H1 (cell line): Measurements from ENCODE around the gene C2orf42.
"Not testable (repeated sequence)": the region's sequence is repeated elsewhere in the genome, so short reads cannot be mapped to it uniquely, and the experiment has no call there.

Experiments
- KDM1A ChIP-seq: fragments of 200-600, 300-600 bp; sonication (generic); IDR thresholded peaks from 2 replicates; pipeline ENCODE4 v1.7.1; 2016; ENCODE audit warnings: mild to moderate bottlenecking, low read length, borderline replicate concordance
- SP1 ChIP-seq: IDR thresholded peaks from 2 replicates; pipeline ENCODE4 v1.6.1; 2011; ENCODE audit warnings: low read depth, low read length
- SP2 ChIP-seq: IDR thresholded peaks from 2 replicates; pipeline ENCODE4 v1.6.1; 2012; ENCODE audit warnings: mild to moderate bottlenecking, low read length, inconsistent platforms
- YY1 ChIP-seq: IDR thresholded peaks from 2 replicates; pipeline ENCODE4 v1.6.1; 2011; ENCODE audit warnings: low read depth, mild to moderate bottlenecking, low read length
- ZNF274 ChIP-seq: IDR thresholded peaks from 2 replicates; pipeline ENCODE4 v1.7.0; 2012; ENCODE audit warnings: low read length, borderline replicate concordance; ENCODE audit errors: extremely low read depth
- TF ChIP-seq, protein P1 (sequence below), 3 experiments: IDR thresholded peaks; 1 replicate in 2 of 3; 2 replicates in 1 of 3; pipeline versions ENCODE4 v1.5.1 to v1.6.1; 2011; ENCODE audit warnings: low read length in 3 of 3, mild to moderate bottlenecking in 3 of 3, inconsistent platforms in 2 of 3, low read depth in 1 of 3, moderate library complexity in 1 of 3; ENCODE audit not compliant: insufficient read depth in 1 of 3; ENCODE audit errors: control extremely low read depth in 1 of 3

DNA sequence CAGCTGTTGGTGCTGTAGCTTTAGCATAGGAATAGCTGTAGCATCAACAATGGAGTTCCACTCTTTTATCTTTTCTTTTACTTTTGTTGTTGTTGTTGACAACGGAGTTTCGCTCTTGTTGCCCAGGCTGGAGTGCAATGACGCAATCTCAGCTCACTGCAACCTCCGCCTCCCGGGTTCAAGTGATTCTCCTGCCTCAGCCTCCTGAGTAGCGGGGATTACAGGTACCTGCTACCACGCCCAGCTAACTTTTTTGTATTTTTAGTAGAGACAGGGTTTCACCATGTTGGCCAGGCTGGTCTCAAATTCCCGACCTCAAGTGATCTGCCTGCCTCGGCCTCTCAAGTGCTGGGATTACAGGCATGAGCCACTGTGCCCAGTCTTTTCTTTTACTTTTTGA, 3.6 kb downstream of the C2orf42 start:
- TF ChIP-seq, protein P1, sequence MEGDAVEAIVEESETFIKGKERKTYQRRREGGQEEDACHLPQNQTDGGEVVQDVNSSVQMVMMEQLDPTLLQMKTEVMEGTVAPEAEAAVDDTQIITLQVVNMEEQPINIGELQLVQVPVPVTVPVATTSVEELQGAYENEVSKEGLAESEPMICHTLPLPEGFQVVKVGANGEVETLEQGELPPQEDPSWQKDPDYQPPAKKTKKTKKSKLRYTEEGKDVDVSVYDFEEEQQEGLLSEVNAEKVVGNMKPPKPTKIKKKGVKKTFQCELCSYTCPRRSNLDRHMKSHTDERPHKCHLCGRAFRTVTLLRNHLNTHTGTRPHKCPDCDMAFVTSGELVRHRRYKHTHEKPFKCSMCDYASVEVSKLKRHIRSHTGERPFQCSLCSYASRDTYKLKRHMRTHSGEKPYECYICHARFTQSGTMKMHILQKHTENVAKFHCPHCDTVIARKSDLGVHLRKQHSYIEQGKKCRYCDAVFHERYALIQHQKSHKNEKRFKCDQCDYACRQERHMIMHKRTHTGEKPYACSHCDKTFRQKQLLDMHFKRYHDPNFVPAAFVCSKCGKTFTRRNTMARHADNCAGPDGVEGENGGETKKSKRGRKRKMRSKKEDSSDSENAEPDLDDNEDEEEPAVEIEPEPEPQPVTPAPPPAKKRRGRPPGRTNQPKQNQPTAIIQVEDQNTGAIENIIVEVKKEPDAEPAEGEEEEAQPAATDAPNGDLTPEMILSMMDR (IDR thresholded peaks at IDR 0.05; ENCODE audit: control extremely low read depth in 1 of 3, insufficient read depth in 1 of 3, low read depth in 1 of 3, low read length in 3 of 3): not testable (repeated sequence)
- TF ChIP-seq SP2, SP1, ZNF274, KDM1A, YY1: not testable (repeated sequence)
